Ishikawa (cell line): ENCODE data around the gene CFAP46.

ENCODE experiments used
- CEBPB ChIP-seq: IDR thresholded peaks from 2 replicates; pipeline ENCODE4 v1.6.1; 2012
- CREB1 ChIP-seq: IDR thresholded peaks from 2 replicates; pipeline ENCODE4 v1.6.1; 2012; ENCODE audit warnings: low read depth
- EGR1 ChIP-seq: IDR thresholded peaks from 2 replicates; pipeline ENCODE4 v1.6.1; 2012
- EP300 ChIP-seq: IDR thresholded peaks from 2 replicates; pipeline ENCODE4 v1.6.1; 2012; ENCODE audit warnings: borderline replicate concordance
- FOXM1 ChIP-seq: IDR thresholded peaks from 2 replicates; pipeline ENCODE4 v1.6.1; 2012; ENCODE audit warnings: low read depth, borderline replicate concordance
- NFIC ChIP-seq: IDR thresholded peaks from 2 replicates; pipeline ENCODE4 v1.6.1; 2012
- RAD21 ChIP-seq: IDR thresholded peaks from 2 replicates; pipeline ENCODE4 v1.6.1; 2012; ENCODE audit warnings: low read depth
- TAF1 ChIP-seq: IDR thresholded peaks from 2 replicates; pipeline ENCODE4 v1.6.1; 2012; ENCODE audit warnings: low read depth, mild to moderate bottlenecking
- TCF12 ChIP-seq: IDR thresholded peaks from 2 replicates; pipeline ENCODE4 v1.6.1; 2012; ENCODE audit warnings: low read depth
- TEAD4 ChIP-seq: IDR thresholded peaks from 2 replicates; pipeline ENCODE4 v1.6.1; 2012
- YY1 ChIP-seq: IDR thresholded peaks from 2 replicates; pipeline ENCODE4 v1.6.1; 2012; ENCODE audit warnings: low read depth
- ZBTB7A ChIP-seq: IDR thresholded peaks from 2 replicates; pipeline ENCODE4 v1.6.1; 2012; ENCODE audit warnings: low read depth
- TF ChIP-seq, protein P1 (sequence below): IDR thresholded peaks from 2 replicates; pipeline ENCODE4 v1.6.1; 2012
- TF ChIP-seq, protein P2 (sequence below): IDR thresholded peaks from 2 replicates; pipeline ENCODE4 v1.6.1; 2012; ENCODE audit warnings: low read depth, mild to moderate bottlenecking
- TF ChIP-seq, protein P3 (sequence below): IDR thresholded peaks from 2 replicates; pipeline ENCODE4 v1.6.1; 2012

Gene CFAP46

DNA sequence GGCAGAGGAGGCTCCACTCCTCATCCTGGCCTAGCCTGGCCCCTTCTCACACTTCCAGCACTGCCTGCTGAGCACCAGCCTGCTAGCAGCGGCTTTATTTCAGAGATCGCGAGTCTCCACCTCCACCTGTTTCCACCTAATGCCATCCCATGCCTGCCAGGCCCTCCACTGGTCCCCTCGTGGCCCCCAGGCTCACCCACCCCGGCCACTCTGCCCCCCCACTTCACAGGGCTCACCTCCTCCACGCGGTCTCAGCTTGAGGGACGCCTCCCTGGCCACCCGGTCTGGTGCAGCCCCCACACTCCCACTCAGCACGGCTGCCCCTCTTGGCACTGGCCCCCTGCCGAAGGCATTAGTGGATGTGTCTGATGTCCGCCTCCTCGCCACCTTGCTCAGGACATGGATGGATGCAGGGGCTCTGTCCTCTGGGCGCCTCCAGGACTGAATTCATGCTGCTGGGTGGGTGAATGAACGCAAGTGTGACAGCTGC, 152.7 kb downstream of the CFAP46 start:
- TF ChIP-seq, protein P1, sequence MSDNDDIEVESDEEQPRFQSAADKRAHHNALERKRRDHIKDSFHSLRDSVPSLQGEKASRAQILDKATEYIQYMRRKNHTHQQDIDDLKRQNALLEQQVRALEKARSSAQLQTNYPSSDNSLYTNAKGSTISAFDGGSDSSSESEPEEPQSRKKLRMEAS = no peak
- TF ChIP-seq, protein P2, sequence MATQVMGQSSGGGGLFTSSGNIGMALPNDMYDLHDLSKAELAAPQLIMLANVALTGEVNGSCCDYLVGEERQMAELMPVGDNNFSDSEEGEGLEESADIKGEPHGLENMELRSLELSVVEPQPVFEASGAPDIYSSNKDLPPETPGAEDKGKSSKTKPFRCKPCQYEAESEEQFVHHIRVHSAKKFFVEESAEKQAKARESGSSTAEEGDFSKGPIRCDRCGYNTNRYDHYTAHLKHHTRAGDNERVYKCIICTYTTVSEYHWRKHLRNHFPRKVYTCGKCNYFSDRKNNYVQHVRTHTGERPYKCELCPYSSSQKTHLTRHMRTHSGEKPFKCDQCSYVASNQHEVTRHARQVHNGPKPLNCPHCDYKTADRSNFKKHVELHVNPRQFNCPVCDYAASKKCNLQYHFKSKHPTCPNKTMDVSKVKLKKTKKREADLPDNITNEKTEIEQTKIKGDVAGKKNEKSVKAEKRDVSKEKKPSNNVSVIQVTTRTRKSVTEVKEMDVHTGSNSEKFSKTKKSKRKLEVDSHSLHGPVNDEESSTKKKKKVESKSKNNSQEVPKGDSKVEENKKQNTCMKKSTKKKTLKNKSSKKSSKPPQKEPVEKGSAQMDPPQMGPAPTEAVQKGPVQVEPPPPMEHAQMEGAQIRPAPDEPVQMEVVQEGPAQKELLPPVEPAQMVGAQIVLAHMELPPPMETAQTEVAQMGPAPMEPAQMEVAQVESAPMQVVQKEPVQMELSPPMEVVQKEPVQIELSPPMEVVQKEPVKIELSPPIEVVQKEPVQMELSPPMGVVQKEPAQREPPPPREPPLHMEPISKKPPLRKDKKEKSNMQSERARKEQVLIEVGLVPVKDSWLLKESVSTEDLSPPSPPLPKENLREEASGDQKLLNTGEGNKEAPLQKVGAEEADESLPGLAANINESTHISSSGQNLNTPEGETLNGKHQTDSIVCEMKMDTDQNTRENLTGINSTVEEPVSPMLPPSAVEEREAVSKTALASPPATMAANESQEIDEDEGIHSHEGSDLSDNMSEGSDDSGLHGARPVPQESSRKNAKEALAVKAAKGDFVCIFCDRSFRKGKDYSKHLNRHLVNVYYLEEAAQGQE = no peak
- TF ChIP-seq, protein P3, sequence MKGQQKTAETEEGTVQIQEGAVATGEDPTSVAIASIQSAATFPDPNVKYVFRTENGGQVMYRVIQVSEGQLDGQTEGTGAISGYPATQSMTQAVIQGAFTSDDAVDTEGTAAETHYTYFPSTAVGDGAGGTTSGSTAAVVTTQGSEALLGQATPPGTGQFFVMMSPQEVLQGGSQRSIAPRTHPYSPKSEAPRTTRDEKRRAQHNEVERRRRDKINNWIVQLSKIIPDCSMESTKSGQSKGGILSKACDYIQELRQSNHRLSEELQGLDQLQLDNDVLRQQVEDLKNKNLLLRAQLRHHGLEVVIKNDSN = no peak
- no peak for TF ChIP-seq TCF12
- TF ChIP-seq RAD21 = no peak
- no peak for TF ChIP-seq EP300

DNA sequence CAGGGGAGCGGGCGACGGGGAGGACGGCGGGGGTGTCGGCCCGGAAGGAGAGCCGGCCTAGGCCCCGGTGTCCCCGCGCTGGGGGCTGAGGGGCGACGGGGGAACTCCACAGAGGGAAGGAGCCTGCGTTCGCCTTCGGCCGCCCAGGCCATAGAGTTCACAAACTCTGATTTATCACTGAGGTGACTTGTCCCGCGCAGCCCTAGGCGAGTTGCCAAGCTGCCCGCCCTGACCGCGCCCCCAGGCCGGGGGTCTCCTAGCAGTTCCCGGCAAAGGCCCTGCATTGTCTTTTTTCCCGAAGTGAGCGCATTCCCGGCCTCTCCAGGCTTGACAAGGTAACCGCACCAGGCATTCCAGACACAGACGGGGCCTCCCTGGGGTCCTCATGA, 153.5 kb downstream of the CFAP46 start:
- TF ChIP-seq EP300 = no peak
- TF ChIP-seq YY1 = no peak
- no peak for TF ChIP-seq RAD21
- TF ChIP-seq CEBPB = no peak
- TF ChIP-seq TEAD4 = no peak
- no peak for TF ChIP-seq NFIC
- TF ChIP-seq, protein P1 = no peak
- TF ChIP-seq, protein P3 = no peak
- TF ChIP-seq ZBTB7A = no peak; the same call in 1 of the 2 replicates
- no peak for TF ChIP-seq TAF1
- TF ChIP-seq TCF12 = no peak
- no peak for TF ChIP-seq EGR1
- no peak for TF ChIP-seq CREB1
- TF ChIP-seq FOXM1 = no peak
- TF ChIP-seq, protein P2 = no peak

DNA sequence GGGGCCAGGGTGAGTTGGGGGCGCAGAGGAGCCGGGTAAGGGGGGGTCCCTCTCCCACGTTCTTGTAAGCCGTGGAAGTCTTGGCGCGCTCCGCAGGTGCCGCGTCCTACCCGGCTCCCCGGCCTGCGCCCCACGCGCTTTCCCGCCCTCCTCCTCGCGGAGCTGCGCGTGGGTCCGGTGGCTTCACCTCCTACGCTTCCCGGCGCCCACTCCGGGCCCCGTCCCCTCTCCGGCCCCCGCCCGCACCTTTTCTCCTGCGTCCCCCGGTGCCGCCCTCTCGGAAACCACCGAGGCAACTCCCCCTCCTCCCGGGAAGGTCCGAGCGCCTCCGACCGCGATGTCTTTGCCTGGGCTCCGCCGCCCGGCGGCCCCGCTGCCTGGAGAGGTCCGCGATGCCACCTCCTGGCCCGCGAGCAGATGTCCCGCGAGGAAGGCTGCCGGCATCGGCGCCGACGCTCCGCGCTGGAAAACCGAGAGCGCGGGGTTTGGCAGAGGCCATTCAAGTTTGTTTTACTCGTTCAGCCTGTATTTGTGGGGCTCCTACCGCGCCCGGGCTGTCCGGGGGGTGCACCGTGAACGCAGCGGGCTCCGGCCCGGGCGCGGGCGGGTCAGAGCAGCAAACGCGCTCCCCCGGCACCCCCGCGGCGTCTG, 154.1 kb downstream of the CFAP46 start:
- TF ChIP-seq YY1 (no peak), CREB1 (no peak), ZBTB7A (no peak; the same call in 1 of the 2 replicates), RAD21 (peak; percentile 60; the same call in 1 of the 2 replicates), CEBPB (no peak), TEAD4 (no peak)
- TF ChIP-seq, protein P3 = no peak
- TF ChIP-seq, protein P1 = peak; percentile 38; the same call in 1 of the 2 replicates

DNA sequence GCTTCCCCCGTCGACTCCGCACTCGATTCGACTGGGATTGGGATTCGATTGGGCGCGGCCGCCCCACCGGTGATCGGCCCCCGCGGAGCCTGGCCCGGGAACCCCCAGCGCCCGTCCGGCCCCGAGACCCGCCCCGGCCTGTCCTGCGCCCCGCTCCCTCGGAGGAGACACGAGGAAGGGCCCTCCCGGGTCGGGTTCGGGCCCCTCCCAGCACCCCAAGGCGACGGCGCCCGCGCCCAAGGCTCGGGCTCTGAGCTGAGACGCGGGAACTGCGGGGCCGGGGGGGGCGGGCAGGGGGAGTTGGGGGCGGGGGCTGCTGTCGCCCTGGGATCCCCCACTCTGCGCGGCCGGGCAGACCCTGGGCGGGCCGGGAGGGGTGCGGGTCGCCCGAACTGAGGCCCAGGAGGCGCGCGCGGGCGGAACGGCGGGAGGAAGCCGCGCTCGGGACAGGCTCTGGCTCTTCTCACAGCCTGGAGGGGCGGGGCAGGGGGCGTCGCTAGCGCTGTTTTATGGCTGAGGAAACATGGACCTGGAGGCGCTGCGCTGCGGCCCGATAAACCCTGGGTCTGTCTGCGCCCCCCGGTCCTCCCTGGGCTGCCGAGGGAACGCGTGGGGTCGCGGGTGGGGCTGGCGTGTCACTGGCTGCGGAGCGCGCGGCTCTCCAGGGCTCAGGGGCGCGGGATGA, 154.7 kb downstream of the CFAP46 start:
- TF ChIP-seq EGR1 (no peak), ZBTB7A (peak; percentile 76)

DNA sequence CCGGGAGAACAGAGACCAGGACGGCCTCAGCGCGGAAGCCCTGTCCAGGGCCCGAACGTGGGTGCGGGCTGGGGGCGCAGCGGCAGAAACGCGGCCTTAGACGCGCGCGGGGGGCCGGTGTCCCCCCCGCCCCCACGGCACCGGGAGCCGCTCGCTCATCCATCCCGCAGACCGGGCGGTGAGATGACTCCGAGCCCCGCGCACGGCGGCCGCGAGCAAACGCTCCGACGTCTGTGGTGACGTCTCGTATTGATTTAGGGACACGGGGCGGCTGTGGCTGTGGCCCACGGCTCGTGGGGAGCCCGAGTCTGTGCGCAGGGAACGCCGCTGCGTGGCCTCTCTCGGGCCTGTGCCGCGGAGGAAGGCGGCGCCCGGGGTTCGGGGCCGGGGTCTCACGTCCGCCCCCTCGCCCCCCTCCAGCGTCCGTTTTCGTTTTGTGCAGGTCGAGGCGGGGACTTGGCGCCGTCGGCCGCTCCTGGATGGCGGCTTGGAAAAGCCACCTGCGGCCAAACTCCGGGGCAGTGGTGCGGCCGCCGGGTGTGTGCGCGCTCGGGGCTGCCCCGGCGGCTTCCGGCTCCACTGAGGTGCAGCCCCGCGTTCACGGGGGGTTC, 155.4 kb downstream of the CFAP46 start:
- TF ChIP-seq CEBPB = no peak
- no peak for TF ChIP-seq NFIC
- TF ChIP-seq CREB1 = no peak
- TF ChIP-seq ZBTB7A = no peak
- TF ChIP-seq EGR1 = no peak
- TF ChIP-seq, protein P3 = no peak
- TF ChIP-seq FOXM1 = no peak
- TF ChIP-seq TEAD4 = no peak
- TF ChIP-seq, protein P2 = no peak
- TF ChIP-seq, protein P1 = no peak
